HG03342 (cell line): ENCODE measurements around the gene DMRT1.
A peak's percentile ranks its signal among the peaks of the same experiment; 100 is the strongest.

Source experiments
- ATAC-seq: cut with Tn5 transposase; IDR thresholded peaks from one replicate; pipeline ENCODE4 v1.9.1; 2021; ENCODE audit warnings: mild to moderate bottlenecking, moderate library complexity; ENCODE audit not compliant: unreplicated experiment

DMRT1 gene

GRCh38 chr9:920927-921326, 79.4 kb downstream of the DMRT1 start:
- ATAC-seq, result no peak

DNA sequence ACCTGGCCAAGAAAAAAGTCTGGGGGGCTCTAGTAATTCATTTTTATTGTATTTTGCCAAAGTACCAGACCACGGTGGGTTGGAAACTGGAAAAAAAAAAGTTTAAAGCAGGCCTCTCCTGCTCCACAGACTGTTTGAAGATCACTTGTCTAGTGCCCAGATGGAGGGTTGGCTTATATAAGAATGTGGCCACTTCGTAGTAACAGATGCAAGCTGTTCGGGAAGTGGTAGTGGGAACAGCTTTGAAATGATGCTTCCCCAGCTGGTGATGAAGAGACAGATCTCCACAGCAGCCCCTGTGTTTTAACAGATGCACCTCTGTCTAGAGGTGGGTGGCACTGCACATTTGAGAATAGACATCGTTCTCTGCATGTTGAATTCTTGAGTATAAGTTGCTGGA, 80.7 kb downstream of the DMRT1 start:
- ATAC-seq, result no peak

- ATAC-seq, result no peak
These were observed 81.2 kb downstream of the DMRT1 start for GRCh38 chr9:922731-923130.

- no peak for ATAC-seq
These were observed 85.5 kb downstream of the DMRT1 start for GRCh38 chr9:926976-927375.

DNA sequence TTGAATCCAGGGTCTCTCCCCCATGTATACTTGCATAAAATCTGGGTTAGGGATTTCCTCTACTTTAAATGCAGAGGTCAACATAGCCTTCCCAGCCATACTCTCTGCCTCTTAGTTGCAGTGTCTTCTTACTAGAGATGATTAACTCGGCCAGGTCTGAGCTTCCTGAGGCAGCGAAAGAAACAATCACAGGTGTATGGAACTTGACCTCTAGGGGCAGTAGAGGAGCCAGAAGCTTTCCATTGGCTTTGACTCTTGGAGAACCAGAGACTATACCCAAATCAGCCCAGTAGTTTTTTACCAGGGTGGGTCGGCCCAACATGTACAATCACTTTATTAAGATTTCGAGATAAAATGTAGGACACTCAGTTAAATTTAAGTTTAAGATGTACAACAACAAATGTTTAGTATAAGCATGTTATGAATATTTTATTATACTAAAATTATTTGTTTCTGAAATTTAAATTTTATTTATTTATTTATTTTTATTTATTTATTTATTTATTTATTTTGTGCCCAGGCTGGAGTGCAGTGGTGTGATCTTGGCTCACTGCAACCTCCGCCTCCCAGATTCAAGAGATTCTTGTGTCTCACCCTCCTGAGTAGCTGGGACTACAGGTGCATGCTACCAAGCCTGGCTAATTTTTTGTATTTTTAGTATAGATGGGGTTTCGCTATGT, 87.0 kb downstream of the DMRT1 start:
- ATAC-seq, result peak; percentile 92

GRCh38 chr9:929719-930118, 88.2 kb downstream of the DMRT1 start:
- ATAC-seq, result no peak

GRCh38 chr9:933356-933755, 91.9 kb downstream of the DMRT1 start:
- ATAC-seq, result no peak

DNA sequence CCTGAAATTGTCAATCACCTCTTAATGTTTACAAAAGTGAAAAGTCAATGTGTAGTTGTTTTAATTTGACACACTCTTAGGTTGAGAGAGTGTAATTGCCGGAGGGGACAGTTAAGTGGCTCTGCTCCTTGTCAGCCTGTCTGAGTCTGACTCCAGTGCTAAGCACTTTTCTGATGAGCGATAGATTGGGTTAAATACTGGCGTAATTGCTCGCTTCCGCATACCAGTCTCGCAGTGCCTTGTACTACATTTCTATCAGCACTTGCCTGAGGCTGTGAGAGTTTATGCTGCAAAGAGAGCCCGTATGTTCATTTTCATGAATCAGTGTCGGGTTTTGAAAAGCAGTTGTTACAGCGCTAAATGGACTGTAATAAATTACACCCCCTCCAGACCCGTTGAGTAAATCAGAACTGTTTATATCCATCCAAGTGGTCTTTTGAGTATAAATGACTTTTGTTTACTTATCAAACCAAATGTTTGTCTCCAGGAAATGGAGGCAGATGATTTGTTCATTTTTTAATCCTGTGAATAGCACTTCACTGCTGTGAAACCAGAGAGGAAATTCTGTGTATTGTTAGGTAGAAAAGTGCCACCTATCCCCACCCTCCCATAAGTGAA, 94.0 kb downstream of the DMRT1 start:
- no peak for ATAC-seq

DNA sequence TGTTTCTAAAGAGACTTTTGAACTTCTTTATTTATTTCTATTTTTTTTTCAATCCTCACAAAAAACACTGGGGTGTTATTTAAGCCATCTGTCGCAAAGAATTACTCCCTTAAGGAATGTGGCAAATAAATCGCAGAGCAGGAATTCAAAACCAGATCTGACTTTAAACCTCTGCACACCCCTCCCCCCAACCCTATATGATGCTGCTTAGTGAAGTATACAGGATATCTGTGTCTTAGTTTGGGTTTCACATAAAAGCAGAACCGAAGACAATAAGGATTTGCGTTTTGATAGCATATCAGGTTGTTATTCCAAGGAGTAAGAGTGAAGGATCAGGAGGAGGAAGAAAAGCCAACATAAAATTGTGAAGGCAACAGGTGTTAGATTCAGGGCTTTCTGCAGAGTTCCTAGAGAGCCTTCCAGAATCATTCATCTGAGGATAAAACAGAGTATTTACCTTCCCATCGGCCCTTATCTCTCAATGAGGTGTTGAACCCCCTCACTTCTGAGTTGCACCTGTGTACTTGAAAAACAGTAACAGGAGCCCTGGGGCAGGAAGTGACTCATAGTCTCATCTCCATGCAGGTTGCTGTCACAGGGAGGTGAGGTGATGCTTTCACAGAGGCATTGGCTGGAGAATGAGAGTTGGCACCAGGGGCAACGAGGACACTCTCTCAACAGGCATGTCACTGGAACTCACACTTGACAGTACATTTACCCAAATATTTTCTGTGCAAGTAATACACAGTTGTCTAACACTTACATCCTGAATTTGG, 101.5 kb downstream of the DMRT1 start:
- ATAC-seq, result no peak

- ATAC-seq, result no peak
These were observed 106.5 kb downstream of the DMRT1 start for GRCh38 chr9:947985-948384.

DNA sequence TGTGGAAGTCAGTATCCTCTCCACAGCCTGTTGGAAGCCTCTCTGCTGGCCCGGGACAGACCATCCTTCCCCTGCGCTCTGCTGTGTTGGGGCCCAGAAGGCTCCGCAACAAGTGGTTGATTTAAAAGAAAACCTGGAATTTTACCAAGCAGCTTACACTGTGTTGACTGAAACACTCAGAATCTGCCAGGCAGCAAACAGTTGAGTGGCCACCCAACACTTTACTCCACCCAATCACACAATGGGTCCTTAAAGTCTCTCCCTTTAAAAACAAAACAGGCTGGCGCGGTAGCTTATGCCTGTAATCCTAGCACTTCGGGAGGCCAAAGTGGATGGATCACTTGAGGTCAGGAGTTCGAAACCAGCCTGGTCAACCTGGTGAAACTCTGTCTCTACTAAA, 107.0 kb downstream of the DMRT1 start:
- no peak for ATAC-seq

- ATAC-seq, result no peak
These were observed 108.6 kb downstream of the DMRT1 start for GRCh38 chr9:950139-950538.

DNA sequence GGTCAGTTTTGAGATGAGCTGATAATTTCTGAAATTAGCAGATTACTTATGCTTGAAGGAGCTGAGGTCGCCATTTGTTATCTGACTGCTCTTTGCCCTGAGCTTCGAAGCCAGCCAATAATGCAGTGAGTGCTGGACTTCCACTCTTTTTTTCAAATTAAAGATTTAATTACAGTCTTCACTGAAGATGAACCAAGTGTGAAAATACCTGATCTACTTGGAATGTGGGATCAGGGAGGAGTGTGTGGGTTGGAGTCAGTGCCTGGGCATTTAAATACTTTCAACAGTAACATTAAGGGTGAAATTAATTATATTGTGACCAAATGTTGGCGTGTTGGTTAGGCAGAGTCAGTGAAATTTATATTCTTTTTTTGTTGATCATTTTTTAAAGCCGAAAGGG, 111.0 kb downstream of the DMRT1 start:
- ATAC-seq, result no peak

DNA sequence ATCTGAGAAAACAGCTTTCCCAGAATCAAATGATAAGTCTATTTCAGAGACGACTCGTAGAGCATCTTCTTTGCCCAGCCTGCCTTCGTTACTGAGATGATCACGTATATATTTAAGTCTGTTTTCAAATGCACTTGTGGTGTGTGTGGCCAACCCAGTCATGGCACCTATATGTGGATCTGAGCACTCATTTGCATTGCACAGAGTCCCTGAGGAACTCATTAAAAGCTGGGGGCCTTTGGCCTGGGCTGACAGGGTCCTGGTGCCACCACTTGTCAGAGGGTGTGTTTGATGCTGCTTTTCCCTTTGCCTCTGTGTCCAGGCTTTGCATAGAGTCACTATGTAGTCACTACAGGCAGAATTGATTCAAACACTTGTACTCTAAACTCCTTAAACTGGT, 117.6 kb downstream of the DMRT1 start:
- ATAC-seq, result no peak

GRCh38 chr9:959914-960313, 118.4 kb downstream of the DMRT1 start:
- no peak for ATAC-seq

- ATAC-seq, result no peak
These were observed 120.5 kb downstream of the DMRT1 start for GRCh38 chr9:962023-962422.

GRCh38 chr9:965497-965896, 124.0 kb downstream of the DMRT1 start:
- ATAC-seq, result no peak

GRCh38 chr9:966870-967269, 125.4 kb downstream of the DMRT1 start:
- ATAC-seq, result no peak

- no peak for ATAC-seq
These were observed 125.9 kb downstream of the DMRT1 start for GRCh38 chr9:967436-967835.

- no peak for ATAC-seq
These were observed 126.6 kb downstream of the DMRT1 start for GRCh38 chr9:967903-968641.

DNA sequence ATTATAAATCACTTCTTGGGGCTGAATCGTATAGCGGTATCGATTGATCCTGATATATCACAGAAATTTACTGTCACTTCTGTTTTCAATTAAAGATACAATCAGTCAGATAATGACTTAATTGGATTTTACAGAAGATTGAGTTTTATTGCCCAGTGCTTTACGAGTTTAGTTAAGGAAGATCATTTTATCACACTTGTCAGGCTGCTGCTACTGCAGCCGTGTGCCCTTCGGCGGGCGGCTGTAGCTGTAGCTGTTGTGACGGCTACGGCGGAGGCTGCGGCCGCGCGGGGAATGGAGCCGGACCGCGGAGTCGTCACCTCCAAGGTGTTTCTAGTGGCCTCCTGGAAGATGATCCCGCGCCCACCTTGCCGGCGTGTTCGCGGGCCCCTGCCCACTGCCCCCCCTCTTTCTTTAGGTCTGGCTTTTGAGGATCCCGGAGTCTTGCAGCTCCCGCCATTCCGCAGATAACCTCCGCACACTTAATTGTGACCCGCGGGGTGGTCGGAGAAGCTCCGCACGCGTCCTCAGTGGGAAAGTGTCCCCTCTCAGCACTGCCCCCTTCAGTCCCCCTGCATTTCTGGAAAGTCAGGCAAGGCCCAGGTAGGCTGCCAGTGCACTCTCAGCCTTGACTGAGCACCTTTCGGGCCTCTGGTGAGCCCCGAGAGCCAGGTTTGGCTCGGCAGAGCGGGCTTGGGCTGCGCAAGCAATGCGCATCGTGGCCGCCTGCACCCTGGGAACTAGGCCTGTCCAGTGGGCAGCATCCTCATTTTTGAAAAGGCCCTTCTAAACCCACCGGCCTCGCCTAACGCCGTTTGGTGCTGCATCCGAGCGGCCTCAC, 128.0 kb downstream of the DMRT1 start:
- ATAC-seq, result no peak
